OCI-LY3 (cell line): Measurements from ENCODE around the gene AGBL1.

Experiments
- EZH2phosphoT487 ChIP-seq: fragments of 200-600 bp; shearing (Covaris generic); IDR thresholded peaks from 2 replicates; pipeline ENCODE4 v1.6.1; 2018; ENCODE audit warnings: antibody characterized with exemption, mixed run types, low read depth
- TF ChIP-seq, protein P1 (sequence below): fragments of 200-600, 300-600 bp; sonication (generic); IDR thresholded peaks from 2 replicates; pipeline ENCODE4 v1.5.1; 2014; ENCODE audit warnings: antibody characterized with exemption, low read length, low read depth

DNA sequence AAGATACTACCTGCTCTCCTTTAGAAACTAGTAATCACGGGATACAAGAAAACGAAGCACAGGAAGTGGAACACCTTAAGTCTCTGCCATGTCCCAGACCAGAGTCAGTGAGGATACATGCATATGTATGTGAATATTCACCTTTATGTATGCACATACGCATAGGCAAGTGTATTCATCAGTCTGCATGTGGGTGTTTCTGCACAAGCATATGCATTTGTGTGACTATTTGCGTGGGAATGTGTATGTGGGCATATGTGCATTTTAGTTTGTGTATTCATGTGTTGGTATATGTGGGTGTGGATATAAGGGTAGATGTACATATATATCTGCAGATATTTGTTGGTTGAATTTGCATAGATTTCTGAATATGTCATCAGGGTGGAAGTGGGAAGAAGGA, 889.7 kb downstream of the AGBL1 start:
- TF ChIP-seq, protein P1, sequence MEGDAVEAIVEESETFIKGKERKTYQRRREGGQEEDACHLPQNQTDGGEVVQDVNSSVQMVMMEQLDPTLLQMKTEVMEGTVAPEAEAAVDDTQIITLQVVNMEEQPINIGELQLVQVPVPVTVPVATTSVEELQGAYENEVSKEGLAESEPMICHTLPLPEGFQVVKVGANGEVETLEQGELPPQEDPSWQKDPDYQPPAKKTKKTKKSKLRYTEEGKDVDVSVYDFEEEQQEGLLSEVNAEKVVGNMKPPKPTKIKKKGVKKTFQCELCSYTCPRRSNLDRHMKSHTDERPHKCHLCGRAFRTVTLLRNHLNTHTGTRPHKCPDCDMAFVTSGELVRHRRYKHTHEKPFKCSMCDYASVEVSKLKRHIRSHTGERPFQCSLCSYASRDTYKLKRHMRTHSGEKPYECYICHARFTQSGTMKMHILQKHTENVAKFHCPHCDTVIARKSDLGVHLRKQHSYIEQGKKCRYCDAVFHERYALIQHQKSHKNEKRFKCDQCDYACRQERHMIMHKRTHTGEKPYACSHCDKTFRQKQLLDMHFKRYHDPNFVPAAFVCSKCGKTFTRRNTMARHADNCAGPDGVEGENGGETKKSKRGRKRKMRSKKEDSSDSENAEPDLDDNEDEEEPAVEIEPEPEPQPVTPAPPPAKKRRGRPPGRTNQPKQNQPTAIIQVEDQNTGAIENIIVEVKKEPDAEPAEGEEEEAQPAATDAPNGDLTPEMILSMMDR: no peak
- no peak for TF ChIP-seq EZH2phosphoT487
